ENCODE results near the gene GAB3.
A peak's percentile ranks its signal among the peaks of the same experiment; 100 is the strongest.

Gene GAB3

DNA sequence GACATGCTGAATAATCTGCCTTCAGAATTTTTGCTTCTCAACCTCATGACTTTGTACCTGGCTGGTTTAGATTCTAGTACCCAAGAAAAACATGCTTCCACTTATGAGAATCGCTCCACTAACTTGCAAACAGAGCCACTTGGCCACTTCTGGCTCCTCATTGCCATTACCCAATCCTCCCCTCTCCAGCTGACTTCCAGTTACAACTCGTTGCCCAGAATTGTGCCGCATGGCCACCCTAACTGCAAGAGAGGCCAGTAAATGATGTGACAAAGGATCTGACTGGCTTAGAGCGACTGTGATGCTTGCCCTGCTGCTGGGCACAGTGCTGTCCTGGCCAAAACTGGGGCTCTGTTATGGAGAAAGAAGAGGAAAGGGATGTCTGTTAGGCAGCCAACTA lies 7.8 kb upstream of the GAB3 start:
- no peak for DNase-seq (ENCODE audit: low read depth, low spot score)
- no peak overlapping the region for H3K4me3 ChIP-seq (ENCODE audit: low read length)

DNA sequence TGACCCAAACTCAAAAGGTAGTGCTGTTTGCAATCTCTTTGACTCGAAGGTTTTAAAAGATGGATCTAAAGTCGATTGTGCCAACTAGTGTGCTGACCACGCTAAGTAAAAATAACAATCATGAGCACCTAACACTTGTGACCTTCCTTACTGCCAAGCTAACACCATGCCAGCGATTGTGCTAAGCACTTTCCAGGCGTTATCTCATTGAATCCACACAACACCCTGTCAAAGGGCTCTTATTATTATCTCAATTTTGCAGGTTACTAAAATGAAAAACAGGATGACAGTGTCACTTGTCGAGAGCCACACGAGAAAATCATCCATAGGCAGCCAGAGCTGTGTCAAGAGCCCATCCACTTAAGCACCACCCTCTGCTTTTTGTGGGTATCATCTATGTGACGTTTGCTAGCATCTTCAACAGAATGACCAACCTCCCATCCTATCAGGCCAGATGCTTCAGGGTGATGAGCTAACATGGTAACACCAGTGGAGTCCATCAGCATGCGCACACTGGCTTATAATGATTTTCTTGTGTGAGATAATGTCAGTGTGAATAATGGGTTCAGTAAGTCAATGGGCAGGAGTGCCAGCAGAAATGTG lies 893 bp upstream of the GAB3 start:
- no peak overlapping the region for H3K4me3 ChIP-seq (ENCODE audit: low read length)
- DNase-seq (ENCODE audit: low read depth, low spot score) = no peak

DNA sequence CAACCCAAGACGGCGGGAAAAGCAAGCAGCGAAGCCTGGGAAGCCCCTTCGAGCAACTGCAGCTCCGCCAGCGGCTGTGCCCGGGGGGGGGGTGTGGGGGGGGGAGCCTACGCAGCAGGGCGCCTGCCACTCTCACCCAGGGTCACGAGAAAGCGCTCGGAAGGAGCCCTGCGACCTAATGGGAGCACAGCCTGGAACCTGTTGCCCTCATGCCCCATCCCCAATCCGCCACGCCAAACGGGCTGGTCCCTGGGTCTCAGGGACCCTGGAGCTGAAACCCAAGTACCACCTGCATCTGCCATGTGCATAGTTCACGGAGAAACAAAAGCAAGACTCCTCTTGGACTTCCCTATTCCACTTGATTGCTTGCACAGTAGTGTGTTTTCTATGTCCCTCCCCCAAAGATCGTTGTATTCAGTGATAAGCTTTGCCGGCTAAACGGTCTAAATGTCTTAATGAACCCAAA lies 359 bp upstream of the GAB3 start:
- DNase-seq (ENCODE audit: low read depth, low spot score) = no peak
- peak overlapping the region; percentile 28 for H3K4me3 ChIP-seq (ENCODE audit: low read length)

DNA sequence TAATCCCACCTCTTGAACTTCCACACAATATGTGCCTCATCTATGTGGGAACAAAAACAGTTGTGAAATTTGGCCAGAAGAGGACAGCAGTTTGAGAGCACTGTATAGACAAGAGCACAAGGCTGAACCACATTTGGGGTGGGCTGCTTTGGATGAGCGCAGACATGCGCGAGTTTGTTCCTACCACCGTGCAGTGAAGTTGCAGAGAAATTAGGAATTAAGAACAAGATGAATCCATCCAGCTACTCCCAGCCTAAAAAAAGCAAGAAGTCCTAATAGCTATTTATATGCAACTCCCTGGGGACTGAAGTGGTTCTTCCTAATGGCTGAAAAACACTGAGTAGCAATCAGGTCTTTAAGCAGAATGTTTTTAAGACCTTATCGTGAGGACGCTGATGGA lies 1.0 kb downstream of the GAB3 start:
- no peak for DNase-seq (ENCODE audit: low read depth, low spot score)
- H3K4me3 ChIP-seq (ENCODE audit: low read length) = peak overlapping the region; percentile 57

DNA sequence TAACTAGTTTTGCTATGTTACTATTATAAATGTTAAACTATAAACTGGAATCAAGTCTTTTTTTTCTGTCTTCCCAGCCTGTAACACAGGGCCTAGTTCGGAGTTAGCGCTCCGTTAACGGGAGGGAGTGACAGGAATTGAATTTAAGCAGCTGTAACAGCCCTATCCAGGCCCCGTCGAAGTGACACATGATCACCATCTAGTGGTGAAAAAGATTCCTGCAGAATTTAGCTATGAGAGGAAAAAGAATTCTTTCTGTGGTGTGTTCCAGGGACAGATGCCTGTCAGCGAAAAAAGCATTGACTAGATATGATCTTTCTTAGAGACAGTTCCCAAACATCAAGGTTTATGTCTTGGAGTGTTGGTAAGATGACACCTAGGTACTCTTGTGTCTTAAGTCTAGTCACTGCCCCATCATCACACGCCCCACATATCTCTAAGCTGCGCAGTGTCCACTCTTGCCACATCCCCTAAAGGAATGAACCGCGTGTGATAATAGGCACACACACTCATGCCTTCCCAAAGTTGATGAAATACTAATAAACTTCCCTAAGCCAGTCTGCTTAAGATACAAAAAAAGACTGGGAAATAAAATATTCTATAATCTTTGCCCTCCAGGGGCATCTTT lies 2.1 kb downstream of the GAB3 start:
- no peak overlapping the region; the same call in 1 of the 2 replicates for H3K4me3 ChIP-seq (ENCODE audit: low read length)
- DNase-seq (ENCODE audit: low read depth, low spot score) = peak; percentile 69

DNA sequence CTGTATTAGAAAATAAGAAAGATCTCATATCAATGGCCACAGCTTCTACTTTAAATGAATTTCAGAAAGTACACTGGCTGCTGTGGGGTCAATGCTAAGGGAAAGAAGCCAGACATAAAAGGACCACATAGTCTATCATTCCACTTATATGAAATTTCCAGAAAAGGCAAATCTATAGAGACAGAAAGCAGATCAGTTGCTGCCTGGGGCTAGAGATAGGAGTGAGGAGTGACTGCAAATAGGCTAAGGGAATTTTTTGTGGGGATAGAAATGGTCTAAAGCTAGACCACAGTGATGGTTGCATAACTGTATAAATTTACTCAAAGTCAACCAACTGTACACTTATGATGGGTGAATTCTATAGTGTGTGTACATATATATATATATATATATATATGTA lies 8.3 kb downstream of the GAB3 start:
- H3K4me3 ChIP-seq (ENCODE audit: low read length) = no peak overlapping the region
- no peak for DNase-seq (ENCODE audit: low read depth, low spot score)

DNA sequence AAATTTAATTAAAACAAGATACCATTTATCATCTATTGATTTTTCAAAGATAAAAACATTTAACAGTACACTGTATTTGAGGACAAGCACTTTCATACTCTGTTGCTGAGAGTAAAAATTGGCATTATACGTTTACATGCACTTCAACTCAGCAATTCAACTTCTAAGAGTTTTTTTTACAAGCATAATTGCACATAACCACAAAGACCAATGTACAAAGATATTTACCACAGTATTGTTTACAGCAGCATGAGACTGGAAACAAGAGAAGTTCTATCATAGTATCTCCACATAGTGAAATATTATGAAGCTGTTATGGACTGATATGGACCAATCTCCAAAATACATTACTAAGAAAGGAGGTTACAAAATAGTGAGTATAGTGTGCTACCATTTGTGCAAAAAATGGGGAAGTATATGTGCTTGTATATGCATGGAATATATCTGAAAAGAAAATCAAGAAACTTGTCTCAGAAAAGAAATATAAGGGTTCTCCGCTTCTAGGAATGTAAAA lies 10.9 kb downstream of the GAB3 start:
- no peak overlapping the region for H3K4me3 ChIP-seq (ENCODE audit: low read length)
- DNase-seq (ENCODE audit: low read depth, low spot score) = no peak

DNA sequence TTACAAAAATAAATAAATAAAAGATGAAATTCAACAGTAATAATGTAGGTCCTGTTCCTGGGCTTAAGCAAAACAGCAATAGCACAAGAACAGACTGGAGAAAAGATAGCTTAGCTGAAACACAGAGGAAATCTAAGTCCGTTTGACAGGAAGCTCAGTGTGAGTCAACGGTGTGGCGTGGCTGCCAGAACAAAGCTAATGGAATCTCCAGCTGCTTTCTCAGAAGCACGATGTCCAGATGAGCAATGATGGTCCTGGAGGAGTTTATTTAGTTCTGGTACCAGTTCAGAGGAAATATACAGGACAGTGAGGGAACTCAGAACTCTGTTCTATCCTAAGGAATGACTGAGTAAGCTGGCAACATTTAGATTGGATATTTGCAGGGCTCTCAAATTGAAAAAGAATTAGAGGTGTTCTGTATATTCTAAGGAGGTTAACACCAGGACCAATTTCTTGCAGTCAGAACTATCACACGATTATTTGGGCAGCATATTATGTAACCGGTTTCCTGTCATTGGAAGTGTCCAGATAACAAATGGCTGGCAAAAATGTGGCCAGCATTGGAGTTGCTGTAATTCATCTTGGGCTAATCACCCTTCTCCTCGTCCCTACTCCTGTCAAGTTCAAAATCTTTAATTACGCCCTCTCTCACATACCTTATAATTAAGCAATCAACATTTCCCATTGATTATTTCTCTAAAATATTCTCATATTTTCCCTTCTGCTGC lies 12.7 kb downstream of the GAB3 start:
- peak; percentile 46 for DNase-seq (ENCODE audit: low read depth, low spot score)
- H3K4me3 ChIP-seq (ENCODE audit: low read length) = 0 out of 2 replicates have a peak overlapping the region, but pooled peaks have one; percentile 7

DNA sequence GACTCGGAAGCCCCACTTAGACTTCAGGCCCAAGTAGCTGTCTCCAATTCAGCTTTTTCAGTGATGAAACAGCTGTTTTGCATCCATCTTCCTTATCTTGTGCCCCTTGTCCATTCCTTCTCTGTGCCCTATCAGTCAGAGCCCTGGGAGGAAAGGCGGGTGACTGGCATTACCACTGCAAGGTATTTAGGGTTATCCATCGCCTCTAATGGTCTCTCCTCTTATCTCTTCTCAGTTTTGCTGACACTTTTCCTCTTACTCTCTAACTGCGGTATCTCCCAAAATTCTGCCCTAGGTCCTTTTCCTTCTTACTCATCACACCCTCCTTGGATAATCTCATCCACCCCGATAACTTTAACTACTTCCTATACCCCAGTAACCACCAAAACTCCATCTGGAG lies 13.7 kb downstream of the GAB3 start:
- no peak overlapping the region for H3K4me3 ChIP-seq (ENCODE audit: low read length)
- DNase-seq (ENCODE audit: low read depth, low spot score) = no peak

DNA sequence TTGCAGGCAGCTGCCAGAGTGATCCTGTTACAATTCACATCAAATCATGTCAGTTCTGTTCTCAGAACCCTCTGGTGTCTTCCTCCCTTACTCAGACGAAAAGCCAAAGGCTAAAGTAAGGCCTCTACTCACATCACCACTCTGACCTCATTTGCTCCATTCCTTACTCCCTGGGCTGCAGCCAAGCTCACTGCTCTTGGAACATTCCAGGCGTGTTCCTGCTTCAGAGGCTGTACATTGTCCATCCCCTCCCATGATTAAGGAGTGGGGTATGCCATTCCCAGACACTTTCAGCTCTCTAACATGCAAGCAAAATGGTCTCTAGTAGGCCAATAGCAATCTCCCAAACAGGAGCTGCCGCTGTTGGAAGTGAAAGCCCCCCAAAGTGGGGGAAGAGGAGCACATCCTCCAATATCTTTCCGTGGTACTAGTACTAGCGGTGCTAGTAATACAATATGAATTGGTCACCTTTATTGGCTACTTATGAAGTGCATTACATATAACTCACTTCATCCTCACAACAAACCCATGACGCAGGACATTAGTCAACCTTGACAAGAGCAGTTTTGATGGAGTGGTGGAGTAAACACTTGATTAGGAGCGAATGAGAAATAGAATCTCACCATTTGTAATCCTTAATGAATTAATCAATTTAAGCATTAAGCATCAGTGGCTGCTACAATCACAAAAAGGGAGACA lies 15.0 kb downstream of the GAB3 start:
- no peak overlapping the region for H3K4me3 ChIP-seq (ENCODE audit: low read length)
- no peak for DNase-seq (ENCODE audit: low read depth, low spot score)

DNA sequence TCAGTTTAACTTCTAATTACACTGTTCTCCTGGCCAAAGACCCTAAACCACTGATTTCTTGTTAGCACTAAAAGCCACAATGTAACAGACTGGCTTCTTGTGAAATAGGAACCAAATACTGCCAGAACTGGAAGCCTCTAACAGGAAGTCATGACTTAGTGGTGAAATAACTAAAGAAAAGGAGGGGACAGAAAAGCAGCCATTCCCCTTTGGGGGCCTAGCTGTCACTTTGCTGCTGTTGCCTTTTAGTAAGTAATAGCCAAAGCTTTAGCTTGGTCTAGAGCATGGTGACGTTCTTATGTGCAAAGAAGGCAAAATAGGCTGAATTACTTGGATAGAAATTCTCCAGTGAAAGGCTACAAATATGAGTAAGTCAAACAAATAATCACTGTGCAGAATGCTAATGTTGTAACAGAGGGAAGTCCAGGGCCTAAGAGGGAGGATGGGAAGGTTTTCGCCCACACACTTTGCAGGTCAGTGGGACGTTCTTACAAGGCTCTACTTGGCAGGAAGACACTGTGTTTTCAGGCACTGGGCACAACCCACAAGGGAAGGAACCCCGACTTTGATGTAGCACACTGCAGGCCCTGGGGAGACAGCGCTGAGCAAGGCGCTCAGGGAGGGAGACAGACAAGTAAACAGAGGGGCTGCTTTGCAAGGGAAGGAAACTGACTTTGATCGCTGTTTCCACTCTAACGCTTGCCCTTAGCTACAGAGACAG lies 16.7 kb downstream of the GAB3 start:
- DNase-seq (ENCODE audit: low read depth, low spot score) = peak; percentile 78
- peak overlapping the region; percentile 37 for H3K4me3 ChIP-seq (ENCODE audit: low read length)

DNA sequence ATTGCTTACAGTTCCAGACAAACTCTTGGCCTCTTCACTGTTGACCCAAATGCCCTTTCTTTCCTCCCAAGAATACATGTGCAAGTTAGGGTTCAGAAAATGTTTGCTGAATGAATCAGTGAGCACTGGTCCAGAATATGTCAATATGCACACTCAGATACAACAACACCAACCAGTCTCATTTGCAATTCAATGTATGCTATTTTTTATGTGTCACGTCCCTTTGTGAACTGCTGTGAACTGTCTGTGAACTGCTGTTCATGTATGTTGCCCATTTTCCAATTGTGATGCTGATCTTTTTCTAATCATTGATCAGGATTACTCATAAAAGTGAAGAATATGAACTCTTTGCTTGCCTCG lies 17.8 kb downstream of the GAB3 start:
- DNase-seq (ENCODE audit: low read depth, low spot score) = no peak
- no peak overlapping the region for H3K4me3 ChIP-seq (ENCODE audit: low read length)

DNA sequence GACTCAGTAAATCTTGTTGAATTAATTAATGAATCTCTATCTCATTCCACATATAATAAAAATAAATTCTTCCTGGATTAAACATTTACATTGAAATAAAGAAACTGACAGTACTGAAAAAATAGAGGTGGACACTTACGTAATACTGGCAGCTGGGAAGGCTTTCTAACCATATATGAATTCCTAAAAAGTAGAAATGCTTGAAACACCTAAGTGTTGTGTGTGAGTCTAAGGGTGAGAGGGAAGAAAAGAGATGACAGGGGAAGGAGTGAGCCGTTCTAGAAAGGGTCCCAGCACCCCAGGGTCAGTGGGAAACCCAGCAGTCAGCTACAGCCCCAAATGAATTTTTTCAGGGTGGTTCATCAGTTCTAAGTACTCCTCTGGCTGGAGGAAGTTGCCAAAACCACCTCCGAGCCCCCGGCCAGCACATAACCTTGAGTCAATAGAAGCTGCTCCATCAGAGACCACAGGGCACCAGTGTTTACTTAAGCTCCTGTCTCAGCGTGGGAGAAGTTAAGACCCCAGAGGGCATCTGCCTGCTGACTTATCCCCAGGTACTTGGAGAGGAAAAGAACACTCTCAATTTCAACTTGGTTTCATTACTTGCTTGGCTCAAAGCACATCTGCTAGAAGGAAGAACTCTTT lies 18.3 kb downstream of the GAB3 start:
- DNase-seq (ENCODE audit: low read depth, low spot score) = no peak

DNA sequence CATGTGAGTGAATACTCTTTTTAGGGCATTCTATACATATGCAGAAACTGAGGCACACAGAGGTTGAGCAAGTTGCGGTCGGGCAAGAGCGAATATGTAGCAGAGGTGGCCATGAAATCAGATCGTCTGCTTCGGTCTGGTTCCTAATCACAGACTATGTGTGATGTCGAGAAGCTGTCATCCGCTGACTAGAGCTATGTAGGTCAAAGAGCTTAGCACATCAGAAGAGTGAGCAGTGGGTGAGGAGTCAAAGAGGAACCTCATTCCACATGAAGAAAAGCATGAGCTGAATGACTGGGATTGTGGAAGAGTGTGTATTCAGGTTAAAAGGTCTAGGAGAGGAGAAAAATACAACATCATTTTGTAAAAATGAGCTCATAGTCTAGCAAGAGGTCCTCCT lies 19.0 kb downstream of the GAB3 start:
- DNase-seq (ENCODE audit: low read depth, low spot score) = no peak
- no peak overlapping the region for H3K4me3 ChIP-seq (ENCODE audit: low read length)

More for the DNA sequence above, 18.3 kb downstream of the GAB3 start:
- no peak overlapping the region for H3K4me3 ChIP-seq (ENCODE audit: low read length)

DNA sequence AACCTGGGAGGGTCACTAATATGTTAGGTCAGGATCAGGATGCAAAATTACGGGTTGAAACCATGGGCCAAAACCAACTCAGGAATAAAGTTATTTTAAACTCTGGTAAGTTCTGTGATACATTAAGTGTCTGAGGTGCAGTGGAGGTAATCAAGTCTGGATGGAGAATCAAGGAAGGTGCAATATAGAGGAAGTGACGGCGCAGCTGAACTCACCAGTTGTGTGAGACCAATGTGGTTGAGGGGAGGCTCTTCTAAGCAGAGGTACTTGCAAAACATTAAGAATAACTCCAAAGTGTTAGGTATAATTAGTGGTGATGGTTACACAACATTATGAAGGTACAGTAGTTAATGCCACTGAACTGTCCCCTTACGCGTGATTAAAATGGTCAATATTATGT lies 19.7 kb downstream of the GAB3 start:
- no peak for DNase-seq (ENCODE audit: low read depth, low spot score)
- H3K4me3 ChIP-seq (ENCODE audit: low read length) = no peak overlapping the region

DNA sequence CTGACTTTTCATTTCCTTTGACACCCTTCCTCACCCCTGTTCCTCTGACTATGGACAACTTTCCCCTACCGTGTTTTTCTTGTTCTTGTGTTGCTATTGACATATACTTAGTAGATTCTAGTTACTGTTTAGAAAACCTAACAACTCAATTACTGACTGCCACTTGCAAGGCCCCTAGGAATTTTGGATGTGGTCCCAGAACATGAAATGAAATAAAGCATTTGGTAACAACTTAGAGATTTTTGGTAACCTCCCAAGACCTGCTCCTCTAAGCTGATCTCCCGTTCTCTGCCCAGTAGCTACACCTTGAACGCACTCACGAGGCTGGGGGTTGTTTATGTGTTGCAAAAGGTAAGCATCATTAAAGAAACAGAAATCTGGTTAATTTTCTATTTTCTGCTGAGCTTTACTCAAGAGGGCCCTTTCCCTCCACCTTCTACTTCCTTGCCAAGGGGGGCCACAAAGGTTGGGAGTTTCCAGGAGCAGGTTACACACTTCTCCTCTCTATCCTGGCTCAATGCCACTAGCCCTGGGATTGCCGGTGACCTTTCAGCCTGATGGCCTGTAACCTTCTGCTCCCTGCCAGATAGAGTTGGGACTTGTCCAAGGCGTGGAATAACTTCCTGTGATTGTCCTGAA lies 20.5 kb downstream of the GAB3 start:
- no peak for DNase-seq (ENCODE audit: low read depth, low spot score)
- H3K4me3 ChIP-seq (ENCODE audit: low read length) = no peak overlapping the region

DNA sequence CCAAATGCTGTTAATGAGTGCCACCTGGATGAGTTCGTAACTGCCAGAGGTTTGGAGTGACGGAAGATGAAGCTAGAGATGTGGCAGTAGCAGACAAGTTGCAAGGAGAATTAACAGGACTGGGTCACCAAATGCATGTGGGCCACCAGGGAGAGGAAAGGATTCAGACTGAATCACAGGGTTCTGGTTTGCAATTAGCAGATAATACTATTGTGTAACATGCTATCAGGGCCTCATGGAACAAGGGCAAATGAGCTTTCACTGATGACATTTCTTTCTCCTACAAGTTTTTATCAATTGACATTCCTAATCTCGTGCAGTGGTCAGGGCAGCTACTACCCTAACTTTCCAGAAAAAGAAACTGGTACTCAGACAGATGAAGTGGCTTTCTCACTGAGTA lies 21.4 kb downstream of the GAB3 start:
- DNase-seq (ENCODE audit: low read depth, low spot score) = no peak
- no peak overlapping the region for H3K4me3 ChIP-seq (ENCODE audit: low read length)

DNA sequence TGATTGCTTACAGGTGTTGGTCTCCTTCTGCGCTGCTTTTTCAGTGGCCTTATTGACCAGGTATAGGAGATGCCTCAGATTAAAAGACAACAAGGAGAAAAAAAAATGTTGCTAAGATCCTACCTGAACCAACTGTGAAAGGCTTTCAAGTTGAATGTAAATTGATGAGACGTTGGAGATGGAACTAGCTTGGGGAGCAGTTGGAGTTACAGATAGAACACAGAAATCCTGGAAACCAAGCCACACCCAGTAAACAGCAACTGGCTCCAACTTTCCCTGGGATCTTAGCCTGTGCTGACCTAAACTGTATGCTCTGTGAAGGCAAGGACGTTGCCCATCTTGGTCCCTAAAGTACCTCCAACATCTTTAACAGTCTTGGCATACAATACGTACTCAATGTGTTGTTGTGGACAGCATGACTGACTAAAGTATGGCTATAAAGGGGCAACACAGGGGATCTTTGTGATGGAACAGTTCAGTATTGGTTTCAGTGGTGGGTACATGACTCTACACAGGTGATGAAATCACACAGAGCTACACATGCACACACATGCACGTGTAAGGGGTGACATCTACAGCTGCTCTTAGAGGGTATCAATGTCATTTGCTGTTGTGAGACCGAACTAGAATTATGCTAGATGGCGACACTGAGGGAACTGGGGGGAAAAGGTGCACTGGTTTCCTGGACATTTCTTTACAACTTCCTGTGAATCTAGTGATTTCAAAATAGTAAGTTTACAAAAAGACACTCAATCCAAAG lies 22.3 kb downstream of the GAB3 start:
- DNase-seq (ENCODE audit: low read depth, low spot score) = no peak
- no peak overlapping the region for H3K4me3 ChIP-seq (ENCODE audit: low read length)

Data from Jurkat, Clone E6-1 (cell line).